PC-3 (cell line): Measurements from ENCODE around the gene FSCN2. TPM values are rescaled to one million over a fixed set of nuclear protein-coding genes. Genes with fewer than 3 reads are reported as not detected.

ENCODE experiments used
- ATAC-seq: fragments of 200-7000 bp; cut with Tn5 transposase; 2 replicates; pipeline ENCODE4 v1.9.1; 2020; ENCODE audit warnings: mild to moderate bottlenecking, moderate library complexity
- BruUV-seq: library from RNA; stranded (reverse); fragments of 400-500 nt; replicated peaks from 2 replicates; lab custom pipeline; 2021; lab: Mats Ljungman, UMichigan
- CTCF ChIA-PET: fragments of 300-600 bp; sonication (Branson Sonifier 250); formaldehyde crosslinking; loops from one replicate; lab custom pipeline; 2022; ENCODE audit warnings: antibody characterized with exemption; lab: Charles Lee
- POLR2A ChIA-PET: fragments of 300-600 bp; sonication (Branson Sonifier 250); formaldehyde crosslinking; loops from one replicate; lab custom pipeline; 2022; ENCODE audit warnings: antibody characterized with exemption; ENCODE audit not compliant: unreplicated experiment; lab: Charles Lee
- DNase-seq: peaks from one replicate; pipeline ENCODE4 v3.0.0-alpha.2; 2015
- H2AFZ ChIP-seq: fragments of 300-600 bp; sonication (generic); 2 replicates; pipeline ENCODE4 v1.6.0; 2016; ENCODE audit warnings: antibody characterized with exemption, low read length
- H3F3A ChIP-seq: fragments of 300-600 bp; sonication (generic); one replicate; pipeline ENCODE4 v1.6.0; 2017; ENCODE audit warnings: antibody characterized with exemption, low read length, control low read depth, mild to moderate bottlenecking; ENCODE audit not compliant: unreplicated experiment
- H3K27ac ChIP-seq: fragments of 300-600 bp; sonication (generic); 2 replicates; pipeline ENCODE4 v1.5.1; 2016; ENCODE audit warnings: mild to moderate bottlenecking, low read length
- H3K27me3 ChIP-seq: fragments of 300-600 bp; sonication (generic); 2 replicates; pipeline ENCODE4 v1.6.1; 2016; ENCODE audit warnings: low read length, mixed read lengths
- H3K36me3 ChIP-seq: fragments of 300-600 bp; sonication (generic); 2 replicates; pipeline ENCODE4 v1.6.1; 2016; ENCODE audit warnings: low read depth, mixed run types, low read length, mixed read lengths
- H3K4me1 ChIP-seq: fragments of 300-600 bp; sonication (generic); 2 replicates; pipeline ENCODE4 v1.5.1; 2016; ENCODE audit warnings: low read length; ENCODE audit not compliant: insufficient read depth
- H3K4me2 ChIP-seq: fragments of 300-600 bp; sonication (generic); 2 replicates; pipeline ENCODE4 v1.6.0; 2016; ENCODE audit warnings: low read length
- H3K4me3 ChIP-seq: fragments of 300-600 bp; sonication (generic); 2 replicates; pipeline ENCODE4 v1.5.1; 2016; ENCODE audit warnings: mild to moderate bottlenecking, low read length, mixed read lengths
- H3K79me2 ChIP-seq: fragments of 300-600 bp; sonication (generic); 2 replicates; pipeline ENCODE4 v1.6.1; 2017; ENCODE audit warnings: low read length, mixed read lengths
- H3K9ac ChIP-seq: fragments of 300-600 bp; sonication (generic); 2 replicates; pipeline ENCODE4 v1.6.0; 2016; ENCODE audit warnings: mild to moderate bottlenecking, low read length
- H3K9me2 ChIP-seq: fragments of 300-600 bp; sonication (generic); replicated peaks from 2 replicates; pipeline ENCODE4 v1.6.1; 2016; ENCODE audit warnings: mixed run types, low read length, mixed read lengths
- H3K9me3 ChIP-seq: fragments of 300-600 bp; sonication (generic); 2 replicates; pipeline ENCODE4 v1.6.1; 2016; ENCODE audit warnings: low read length, mixed read lengths
- H4K20me1 ChIP-seq: fragments of 300-600 bp; sonication (generic); 2 replicates; pipeline ENCODE4 v1.6.1; 2016; ENCODE audit warnings: low read length, mixed read lengths
- EZH2 ChIP-seq: fragments of 300-600 bp; sonication (generic); IDR thresholded peaks from one replicate; pipeline ENCODE4 v1.6.1; 2017; ENCODE audit warnings: antibody characterized with exemption, mild to moderate bottlenecking, low read length; ENCODE audit not compliant: unreplicated experiment
- EZH2phosphoT487 ChIP-seq: fragments of 300-600 bp; sonication (generic); IDR thresholded peaks from 2 replicates; pipeline ENCODE4 v1.6.1; 2018; ENCODE audit warnings: mild to moderate bottlenecking, antibody characterized with exemption, low read length, borderline replicate concordance
- intact Hi-C: fragments of 100-400 bp; cut with micrococcal nuclease; formaldehyde crosslinking; loops from 2 replicates; pipeline ENCODE4 v1.9.0; 2023
- total RNA-seq: library from RNA; depleted of rRNA; stranded (reverse); fragments of >200 nt; gene quantifications from 2 replicates; pipeline ENCODE4 v1.2.3, GENCODE V29; 2014
- TF ChIP-seq, protein P1 (sequence below): fragments of 300-600 bp; sonication (generic); conservative IDR thresholded peaks from 2 replicates; pipeline ENCODE4 v1.5.1; 2017; ENCODE audit warnings: antibody characterized with exemption, low read depth, mild to moderate bottlenecking, low read length

Gene FSCN2
- total RNA-seq, 1 experiment from 2014 or later: 0.87 TPM

GRCh38 chr17:81552244-81553017, 24.3 kb downstream of the FSCN2 start, which contains the start of gene FAAP100:
TSS of gene FAAP100 (minus strand) at chr17:81552353. CDS start at chr17:81552330, 23 bp downstream.
- Histone ChIP-seq H3K9me2 (no peaks in the 10 kb centered on the region), H3K4me3 (peak within 1 kb of the TSS; percentile 77), H3K27ac (peak within 1 kb of the TSS; percentile 64), H3K36me3 (peaks cover 7% of the 10 kb centered on the region), H3K9ac (peak within 1 kb of the TSS; percentile 83), H3K79me2 (peaks cover 31% of the 10 kb centered on the region), H3F3A (no peaks in the 10 kb centered on the region), H2AFZ (peak within 1 kb of the TSS; percentile 80), H3K4me1 (peaks cover 35% of the 10 kb centered on the region), H3K27me3 (no peaks in the 10 kb centered on the region), H4K20me1 (no peaks in the 10 kb centered on the region), H3K9me3 (no peaks in the 10 kb centered on the region), H3K4me2 (peak within 1 kb of the TSS; percentile 93)
- intact Hi-C loops: loop anchor here (1.0 kb wide), 1 partner anchor 24 kb away; no protein-coding TSS in a partner anchor
- ATAC-seq (peak; percentile 41), DNase-seq (peak; percentile 89)
- POLR2A ChIA-PET: interaction anchor here (0.6 to 0.8 kb wide), 3 partner anchors 9 to 315 kb away, joined by 3 to 5 read pairs (median 3); partner anchors contain the start of gene MRPL12
- CTCF ChIA-PET: interaction anchor here (0.8 kb wide), 1 partner anchor 33 kb away, joined by 4 read pairs; no protein-coding TSS in a partner anchor
- no peak for TF ChIP-seq EZH2phosphoT487
- no peak for TF ChIP-seq EZH2
- TF ChIP-seq, protein P1, sequence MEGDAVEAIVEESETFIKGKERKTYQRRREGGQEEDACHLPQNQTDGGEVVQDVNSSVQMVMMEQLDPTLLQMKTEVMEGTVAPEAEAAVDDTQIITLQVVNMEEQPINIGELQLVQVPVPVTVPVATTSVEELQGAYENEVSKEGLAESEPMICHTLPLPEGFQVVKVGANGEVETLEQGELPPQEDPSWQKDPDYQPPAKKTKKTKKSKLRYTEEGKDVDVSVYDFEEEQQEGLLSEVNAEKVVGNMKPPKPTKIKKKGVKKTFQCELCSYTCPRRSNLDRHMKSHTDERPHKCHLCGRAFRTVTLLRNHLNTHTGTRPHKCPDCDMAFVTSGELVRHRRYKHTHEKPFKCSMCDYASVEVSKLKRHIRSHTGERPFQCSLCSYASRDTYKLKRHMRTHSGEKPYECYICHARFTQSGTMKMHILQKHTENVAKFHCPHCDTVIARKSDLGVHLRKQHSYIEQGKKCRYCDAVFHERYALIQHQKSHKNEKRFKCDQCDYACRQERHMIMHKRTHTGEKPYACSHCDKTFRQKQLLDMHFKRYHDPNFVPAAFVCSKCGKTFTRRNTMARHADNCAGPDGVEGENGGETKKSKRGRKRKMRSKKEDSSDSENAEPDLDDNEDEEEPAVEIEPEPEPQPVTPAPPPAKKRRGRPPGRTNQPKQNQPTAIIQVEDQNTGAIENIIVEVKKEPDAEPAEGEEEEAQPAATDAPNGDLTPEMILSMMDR: no peak
- TSS peak; percentile 49 for BruUV-seq

- Histone ChIP-seq H3K9me3 (no peaks in the 10 kb centered on the region), H3F3A (no peaks in the 10 kb centered on the region), H3K9ac (peak overlapping the region; percentile 83), H2AFZ (peak overlapping the region; percentile 80), H3K4me2 (peak overlapping the region; percentile 93), H3K4me3 (peak overlapping the region; percentile 77), H3K79me2 (peaks cover 31% of the 10 kb centered on the region), H3K4me1 (peaks cover 41% of the 10 kb centered on the region), H3K36me3 (peaks cover 10% of the 10 kb centered on the region), H3K9me2 (no peaks in the 10 kb centered on the region), H3K27ac (peak overlapping the region; percentile 64), H4K20me1 (no peaks in the 10 kb centered on the region), H3K27me3 (no peaks in the 10 kb centered on the region)
- TF ChIP-seq, protein P1: peak; percentile 33; the same call in 1 of the 2 replicates
- TF ChIP-seq EZH2phosphoT487: no peak
- ChIA-PET CTCF (no interaction called here), POLR2A (interaction anchor here (0.6 to 0.8 kb wide), 2 partner anchors 25 to 150 kb away, joined by 3 to 5 read pairs; partner anchors contain the start of gene MRPL12)
- intact Hi-C loops: loop anchor here (1.0 kb wide), 1 partner anchor 23 kb away; no protein-coding TSS in a partner anchor
- BruUV-seq: no TSS peak
- DNase-seq: peak; percentile 85
- peak; percentile 67 for ATAC-seq
Measured at GRCh38 chr17:81553018-81553615, 24.9 kb downstream of the FSCN2 start.
